Right ventricle myocardium superior (tissue), 1 donor: ENCODE measurements around the gene COL1A2. TPM values are rescaled to one million over a fixed set of nuclear protein-coding genes. Genes with fewer than 3 reads are reported as not detected.

Source experiments
- ATAC-seq: fragments of 200-7000 bp; cut with Tn5 transposase; one replicate; pipeline ENCODE4 v1.9.1; 2020; ENCODE audit warnings: mild to moderate bottlenecking; ENCODE audit not compliant: poor library complexity
- DNase-seq: peaks from one replicate; pipeline ENCODE4 v3.0.0-alpha.2; 2020
- intact Hi-C: fragments of 100-400 bp; cut with DNase I; formaldehyde crosslinking; loops from one replicate; pipeline ENCODE4 v1.11.2; 2022
- total RNA-seq: library from RNA; stranded (reverse); fragmentation: NEBNext Ultra II Directional; extraction: Animal tissue kit (Norgen Biotek cat#: 25700); gene quantifications from one replicate; pipeline ENCODE4 v1.2.1, GENCODE V29; 2021
- donor health status: DM: no; HTN: yes; CAD: no; lungs with severe emphysema.

Gene COL1A2
- total RNA-seq, 1 donor from 2014 or later: 62.9 TPM

- intact Hi-C loops: no loop called here
- ATAC-seq (no peak), DNase-seq (no peak)
Measured at GRCh38 chr7:94426980-94427875, 32.5 kb downstream of the COL1A2 start.

- intact Hi-C loops: no loop called here
- ATAC-seq (no peak), DNase-seq (no peak)
Measured at GRCh38 chr7:94429153-94429552, 34.5 kb downstream of the COL1A2 start.

GRCh38 chr7:94431176-94431575 is 36.5 kb downstream of the COL1A2 start:
- no peak for ATAC-seq
- no peak for DNase-seq
- intact Hi-C loops: no loop called here

- DNase-seq (no peak), ATAC-seq (no peak)
- intact Hi-C loops: no loop called here
Measured at GRCh38 chr7:94431619-94432280, 37.1 kb downstream of the COL1A2 start.

- ATAC-seq: no peak
- intact Hi-C loops: no loop called here
Measured at GRCh38 chr7:94432281-94432670, 37.6 kb downstream of the COL1A2 start.

GRCh38 chr7:94432817-94433216 is 38.1 kb downstream of the COL1A2 start:
- intact Hi-C loops: no loop called here
- DNase-seq (no peak), ATAC-seq (no peak)

More at GRCh38 chr7:94432281-94432670, 37.6 kb downstream of the COL1A2 start:
- no peak for DNase-seq

GRCh38 chr7:94433224-94433623 is 38.5 kb downstream of the COL1A2 start:
- DNase-seq (no peak), ATAC-seq (no peak)
- intact Hi-C loops: no loop called here

- DNase-seq: no peak
- no peak for ATAC-seq
- intact Hi-C loops: no loop called here
Measured at GRCh38 chr7:94434042-94434441, 39.3 kb downstream of the COL1A2 start.

- ATAC-seq (peak; percentile 89), DNase-seq (peak; percentile 50)
- intact Hi-C loops: no loop called here
Measured at GRCh38 chr7:94436018-94436604, 41.4 kb downstream of the COL1A2 start.

GRCh38 chr7:94436700-94437099 is 42.0 kb downstream of the COL1A2 start:
- DNase-seq (no peak), ATAC-seq (no peak)
- intact Hi-C loops: no loop called here

- ATAC-seq: no peak
- no peak for DNase-seq
- intact Hi-C loops: no loop called here
Measured at GRCh38 chr7:94439893-94440381, 45.2 kb downstream of the COL1A2 start.

GRCh38 chr7:94440451-94441039 is 45.9 kb downstream of the COL1A2 start:
- intact Hi-C loops: no loop called here
- DNase-seq (no peak), ATAC-seq (no peak)

- ATAC-seq: no peak
- no peak for DNase-seq
- intact Hi-C loops: no loop called here
Measured at GRCh38 chr7:94441138-94441537, 46.4 kb downstream of the COL1A2 start.

- intact Hi-C loops: no loop called here
- DNase-seq: no peak
- ATAC-seq: no peak
Measured at GRCh38 chr7:94442639-94443038, 47.9 kb downstream of the COL1A2 start.

GRCh38 chr7:94444813-94445212 is 50.1 kb downstream of the COL1A2 start:
- DNase-seq (no peak), ATAC-seq (no peak)
- intact Hi-C loops: no loop called here

GRCh38 chr7:94445696-94446194 is 51.0 kb downstream of the COL1A2 start:
- ATAC-seq: no peak
- intact Hi-C loops: no loop called here
- DNase-seq: no peak

GRCh38 chr7:94446308-94446707 is 51.6 kb downstream of the COL1A2 start:
- ATAC-seq (no peak), DNase-seq (no peak)
- intact Hi-C loops: no loop called here

- DNase-seq: no peak
- intact Hi-C loops: no loop called here
- ATAC-seq: peak; percentile 54
Measured at GRCh38 chr7:94449151-94449725, 54.5 kb downstream of the COL1A2 start.
